Measurements from ENCODE around the gene QRSL1.

DNA sequence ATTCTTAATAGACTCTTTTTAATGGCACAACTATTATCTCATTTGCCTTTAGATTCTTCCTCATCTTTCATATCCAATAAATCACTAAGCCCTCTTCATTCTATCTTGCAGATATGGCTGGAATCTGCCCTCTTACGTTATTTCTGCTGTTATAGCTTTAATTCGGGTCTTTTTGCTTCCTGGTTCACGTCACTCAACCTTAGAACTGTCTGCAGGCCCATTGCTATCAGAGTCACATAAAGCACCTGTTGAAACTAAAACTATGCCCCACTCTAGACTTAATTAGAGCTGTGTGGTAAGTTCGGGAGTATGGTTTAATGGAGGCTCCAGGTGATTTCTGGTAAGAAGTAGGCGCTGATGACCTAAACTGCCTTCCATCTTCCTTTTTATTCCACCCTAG, 988 bp downstream of the QRSL1 start:
- TF ChIP-seq, protein P1, sequence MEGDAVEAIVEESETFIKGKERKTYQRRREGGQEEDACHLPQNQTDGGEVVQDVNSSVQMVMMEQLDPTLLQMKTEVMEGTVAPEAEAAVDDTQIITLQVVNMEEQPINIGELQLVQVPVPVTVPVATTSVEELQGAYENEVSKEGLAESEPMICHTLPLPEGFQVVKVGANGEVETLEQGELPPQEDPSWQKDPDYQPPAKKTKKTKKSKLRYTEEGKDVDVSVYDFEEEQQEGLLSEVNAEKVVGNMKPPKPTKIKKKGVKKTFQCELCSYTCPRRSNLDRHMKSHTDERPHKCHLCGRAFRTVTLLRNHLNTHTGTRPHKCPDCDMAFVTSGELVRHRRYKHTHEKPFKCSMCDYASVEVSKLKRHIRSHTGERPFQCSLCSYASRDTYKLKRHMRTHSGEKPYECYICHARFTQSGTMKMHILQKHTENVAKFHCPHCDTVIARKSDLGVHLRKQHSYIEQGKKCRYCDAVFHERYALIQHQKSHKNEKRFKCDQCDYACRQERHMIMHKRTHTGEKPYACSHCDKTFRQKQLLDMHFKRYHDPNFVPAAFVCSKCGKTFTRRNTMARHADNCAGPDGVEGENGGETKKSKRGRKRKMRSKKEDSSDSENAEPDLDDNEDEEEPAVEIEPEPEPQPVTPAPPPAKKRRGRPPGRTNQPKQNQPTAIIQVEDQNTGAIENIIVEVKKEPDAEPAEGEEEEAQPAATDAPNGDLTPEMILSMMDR (conservative IDR thresholded peaks at IDR 0.05), result no peak
- no peak for TF ChIP-seq EZH2 (IDR thresholded peaks at IDR 0.05; ENCODE audit: low read depth)

Measured in PC-9 (cell line).